GM19025 (cell line): Measurements from ENCODE around the gene FARP2.
"Not testable (repeated sequence)": the region's sequence is repeated elsewhere in the genome, so short reads cannot be mapped to it uniquely, and the experiment has no call there.

Experiments used
- ATAC-seq: cut with Tn5 transposase; IDR thresholded peaks from one replicate; pipeline ENCODE4 v1.9.1; 2021; ENCODE audit warnings: mild to moderate bottlenecking, low read depth, moderate library complexity; ENCODE audit not compliant: unreplicated experiment

Gene FARP2

DNA sequence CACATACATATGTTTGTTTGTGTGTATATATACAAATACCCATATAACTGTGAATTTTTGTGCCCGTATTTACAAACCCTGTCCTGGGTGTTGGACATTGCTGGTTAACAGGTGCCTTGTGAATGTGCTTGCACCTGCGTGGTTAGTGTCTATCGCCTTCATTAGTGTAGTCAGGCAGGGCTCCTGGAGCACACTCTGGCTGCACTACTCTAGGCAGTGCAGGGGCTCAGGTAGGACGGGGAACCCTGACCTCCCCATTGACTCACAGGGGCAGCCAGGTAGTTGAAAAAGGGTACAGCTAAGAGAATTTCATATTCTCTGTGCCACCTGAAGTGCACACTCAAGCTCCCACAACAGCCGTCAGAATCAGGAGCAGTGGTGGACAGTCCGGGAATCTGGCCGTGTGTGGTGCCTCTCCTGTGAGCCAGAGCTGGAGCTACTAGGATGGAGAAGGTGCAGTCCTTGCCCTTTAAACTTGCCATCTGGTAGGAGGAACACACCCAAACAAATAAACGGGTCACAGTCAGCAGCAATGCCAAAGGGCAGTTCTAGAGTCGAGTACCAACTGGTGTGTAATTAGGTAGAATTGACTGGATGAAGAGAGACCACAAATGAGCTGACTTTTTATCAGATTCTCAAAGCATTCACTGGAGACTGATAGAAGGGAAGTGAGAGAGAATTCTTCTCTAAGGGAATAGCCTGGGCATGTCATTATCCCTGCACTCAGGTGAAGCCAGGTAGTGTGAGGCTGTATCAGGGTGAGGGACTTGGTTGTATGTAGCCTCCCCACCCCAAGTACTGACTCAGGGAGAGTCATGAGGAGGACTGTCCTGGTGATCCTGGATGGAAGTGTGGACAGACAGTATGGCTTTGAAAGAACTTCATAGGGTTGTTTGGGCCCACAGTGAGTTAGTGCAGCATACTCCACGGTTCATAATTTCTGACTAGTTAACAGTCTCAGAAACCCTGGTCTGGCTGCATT lies 44.1 kb downstream of the FARP2 start:
- no peak for ATAC-seq

DNA sequence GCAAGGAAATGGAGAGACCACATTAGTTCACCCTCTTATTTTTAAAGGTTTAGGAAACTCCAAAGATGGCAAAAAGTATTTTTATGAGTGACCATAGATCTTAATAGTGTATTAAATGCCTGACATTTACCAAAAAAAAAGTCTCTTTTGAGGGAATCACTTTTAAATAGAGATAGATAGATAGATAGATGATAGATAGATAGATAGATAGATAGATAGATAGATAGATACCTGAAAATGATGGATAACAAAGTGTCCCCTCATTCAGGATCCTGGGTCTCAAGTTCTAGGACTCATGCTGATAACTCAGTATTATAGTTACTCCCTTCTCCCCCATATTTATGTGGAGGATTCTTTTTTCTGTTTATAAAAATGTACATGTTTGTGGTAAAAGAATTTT lies 52.8 kb downstream of the FARP2 start:
- no peak for ATAC-seq

DNA sequence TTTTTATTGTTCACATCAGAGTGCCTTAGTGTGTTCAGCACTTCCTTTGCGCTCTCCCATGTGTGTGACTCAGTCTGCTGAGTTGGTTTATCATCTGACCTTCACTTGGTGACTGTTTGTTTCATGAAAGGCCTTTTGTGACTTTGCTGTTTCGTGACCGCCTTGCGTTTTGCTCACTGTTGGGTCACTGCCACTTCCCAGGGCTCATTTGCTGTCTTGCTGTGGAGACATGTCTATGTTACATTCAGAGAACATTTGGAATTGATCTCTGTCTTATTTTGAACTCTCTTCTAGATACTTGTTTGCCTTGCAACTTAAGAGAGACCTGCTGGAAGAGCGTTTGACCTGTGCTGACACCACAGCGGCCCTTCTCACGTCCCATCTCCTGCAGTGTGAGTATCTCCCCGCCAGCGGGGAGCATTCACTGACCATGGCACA lies 54.7 kb downstream of the FARP2 start:
- no peak for ATAC-seq

DNA sequence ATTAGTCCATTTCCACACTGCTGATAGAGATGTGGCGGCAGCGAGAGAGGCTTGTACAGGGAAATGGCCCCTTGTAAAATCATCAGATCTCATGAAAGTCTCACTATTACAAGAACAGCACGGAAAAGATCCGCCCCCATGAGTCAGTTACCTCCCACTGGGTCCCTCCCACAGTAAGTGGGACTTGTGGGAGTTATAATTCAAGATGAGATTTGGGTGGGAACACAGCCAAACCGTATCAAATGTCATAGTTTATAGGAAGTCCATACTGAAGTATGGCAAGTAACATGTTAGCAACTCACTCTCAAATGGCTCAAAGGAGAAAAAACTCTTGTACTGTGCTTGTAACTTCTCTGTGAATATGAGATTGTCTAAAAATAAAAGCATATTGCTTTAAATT lies 56.1 kb downstream of the FARP2 start:
- no peak for ATAC-seq

DNA sequence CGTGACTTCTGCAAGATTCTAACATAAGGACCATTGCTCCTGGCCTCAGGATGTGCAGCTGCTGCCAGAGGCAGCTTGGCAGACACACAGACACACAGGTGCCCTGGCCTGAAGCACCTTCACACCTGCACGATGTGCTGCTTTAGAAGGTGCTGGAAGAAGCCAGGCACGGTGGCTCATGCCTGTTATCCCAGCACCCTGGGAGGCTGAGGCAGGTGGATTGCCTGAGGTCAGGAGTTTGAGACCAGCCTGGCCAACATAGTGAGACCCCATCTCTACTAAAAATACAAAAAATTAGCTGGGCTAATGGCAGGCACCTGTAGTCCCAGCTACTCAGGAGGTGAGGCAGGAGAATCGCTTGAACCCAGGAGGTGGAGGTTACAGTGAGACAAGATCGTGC lies 57.4 kb downstream of the FARP2 start:
- ATAC-seq: not testable (repeated sequence)

DNA sequence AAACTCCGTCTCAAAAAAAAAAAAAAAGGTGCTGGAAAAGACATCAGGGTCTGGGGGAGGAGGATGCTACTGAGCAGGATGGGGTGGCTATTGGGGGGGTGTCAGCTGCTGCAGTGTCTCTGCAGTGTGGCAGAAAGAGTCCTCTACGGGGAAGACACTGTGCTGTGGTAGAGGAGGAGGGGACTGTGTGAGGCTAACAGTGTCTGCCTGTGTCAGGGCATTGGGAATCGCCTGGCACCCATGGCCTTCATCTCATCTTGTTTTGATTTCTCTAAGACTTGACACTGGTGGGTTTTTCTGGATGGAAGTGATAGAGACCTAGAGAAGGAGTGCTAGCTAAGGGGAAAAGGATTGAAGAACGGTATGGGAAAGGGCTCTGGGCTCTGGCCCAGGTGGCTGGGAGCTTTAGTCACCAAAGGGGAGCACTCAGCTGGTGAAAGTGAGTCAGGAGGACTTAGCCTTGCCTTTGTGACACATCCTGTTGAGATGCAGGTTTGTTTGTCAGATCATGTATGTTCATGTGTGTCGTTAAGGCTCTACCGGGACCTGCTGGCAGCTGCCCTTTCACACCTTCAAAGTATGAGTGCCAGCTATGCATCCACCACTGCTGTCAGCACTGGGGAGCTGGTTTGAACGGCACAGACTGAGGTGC lies 58.0 kb downstream of the FARP2 start:
- ATAC-seq: no peak

DNA sequence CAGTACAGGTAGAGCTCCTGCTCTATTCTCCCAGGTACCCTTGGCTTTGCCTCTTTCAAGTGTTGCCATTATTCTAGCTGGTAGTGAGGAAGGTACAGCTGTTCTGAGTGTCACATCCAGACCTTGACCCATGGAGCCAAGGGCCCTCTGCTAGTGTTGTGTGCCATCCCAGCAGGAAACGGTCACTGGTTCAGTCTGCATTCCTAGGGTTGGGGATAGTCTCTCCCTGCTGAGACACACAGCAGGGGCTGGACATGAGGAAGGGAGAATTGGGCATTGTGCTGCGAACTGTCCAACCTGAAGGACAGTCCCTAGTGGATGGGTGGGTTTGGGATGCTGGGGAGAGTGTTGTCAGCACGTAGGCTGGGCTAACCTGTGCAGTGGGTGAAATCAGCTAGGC lies 59.1 kb downstream of the FARP2 start:
- no peak for ATAC-seq

DNA sequence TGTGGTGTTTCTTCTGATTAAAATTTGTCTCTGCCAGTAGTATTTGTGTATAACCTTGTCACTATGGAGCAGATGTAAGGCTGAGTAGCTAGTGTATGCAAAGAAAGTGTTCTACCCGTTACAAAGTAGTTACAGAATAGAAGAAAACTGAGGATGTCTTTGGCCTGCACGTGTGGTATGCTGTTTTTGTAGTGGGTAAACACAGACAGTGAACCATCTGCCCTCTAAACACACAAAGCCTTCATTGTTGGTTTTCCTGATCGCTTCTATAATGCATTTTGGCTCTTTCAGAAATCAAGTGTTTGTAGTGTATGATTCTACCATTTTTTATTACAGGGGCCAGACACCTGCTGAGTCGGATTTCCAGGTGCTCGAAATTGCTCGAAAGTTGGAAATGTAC lies 61.5 kb downstream of the FARP2 start:
- ATAC-seq: no peak

DNA sequence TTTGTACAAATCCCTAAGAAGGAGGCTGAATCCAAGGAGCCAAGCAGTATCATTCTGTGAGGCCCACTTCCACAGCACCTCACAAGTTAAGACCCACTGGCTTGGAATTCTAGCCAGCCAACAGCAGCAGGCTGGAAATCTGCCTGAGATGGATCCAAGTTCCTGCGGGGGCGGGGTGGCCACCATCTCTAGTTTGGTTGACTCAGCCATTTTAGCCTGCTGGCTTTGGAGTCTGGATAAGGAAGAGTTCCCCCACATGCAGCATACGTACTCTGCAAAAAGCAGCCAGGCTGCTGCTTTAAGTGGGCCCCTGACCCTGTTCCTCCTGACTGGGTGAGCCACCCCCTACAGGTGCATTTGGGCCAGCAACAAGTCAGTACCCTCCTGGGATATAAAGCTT lies 65.2 kb downstream of the FARP2 start:
- no peak for ATAC-seq

DNA sequence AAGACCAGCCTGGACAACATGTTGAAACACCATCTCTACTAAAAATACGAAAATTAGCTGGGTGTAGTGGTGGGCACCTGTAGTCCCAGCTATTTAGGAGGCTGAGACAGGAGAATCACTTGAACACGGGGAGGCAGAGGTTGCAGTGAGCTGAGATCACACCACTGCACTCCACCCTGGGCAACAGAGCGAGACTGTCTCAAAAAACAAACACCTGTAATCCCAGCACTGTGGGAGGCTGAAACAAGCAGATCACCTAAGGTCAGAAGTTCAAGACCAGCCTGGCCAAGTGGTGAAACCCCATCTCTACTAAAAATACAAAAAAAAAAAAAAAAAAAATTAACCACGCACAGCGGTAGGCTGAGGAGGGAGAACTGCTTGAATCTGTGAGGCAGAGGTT lies 65.9 kb downstream of the FARP2 start:
- not testable (repeated sequence) for ATAC-seq

DNA sequence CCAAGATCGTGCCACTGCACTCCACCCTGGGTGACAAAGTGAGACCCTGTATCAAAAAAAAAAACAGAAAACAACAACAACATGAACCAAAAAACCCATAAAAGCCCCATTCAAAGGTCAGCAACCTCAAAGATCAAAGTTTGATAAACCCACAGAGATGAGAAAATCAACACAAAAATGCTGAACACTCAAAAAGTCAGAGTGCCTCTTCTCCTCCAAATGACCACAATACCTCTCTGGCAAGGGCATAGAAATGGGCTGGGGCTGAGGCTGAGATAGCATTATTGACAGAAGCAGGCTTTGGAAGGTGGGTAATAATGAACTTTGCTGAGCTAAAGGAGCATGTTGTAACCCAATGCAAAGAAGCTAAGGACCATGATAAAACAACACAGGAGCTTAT lies 66.3 kb downstream of the FARP2 start:
- ATAC-seq: no peak

DNA sequence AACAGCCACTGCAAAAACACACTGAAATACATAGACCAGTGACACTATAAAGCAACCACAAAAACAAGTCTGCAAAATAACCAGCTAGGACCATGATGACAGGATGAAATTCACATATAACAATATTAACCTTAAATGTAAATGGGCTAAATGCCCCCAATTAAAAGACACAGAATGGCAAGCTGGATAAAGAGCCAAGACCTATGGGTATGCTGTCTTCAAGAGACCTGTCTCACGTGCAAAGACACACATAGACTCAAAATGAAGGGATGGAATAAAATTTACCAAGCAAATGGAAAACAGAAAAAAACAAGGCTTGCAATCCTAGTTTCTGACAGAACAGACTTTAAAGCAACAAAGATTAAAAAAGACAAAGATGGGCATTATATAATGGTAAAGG lies 67.4 kb downstream of the FARP2 start:
- not testable (repeated sequence) for ATAC-seq

DNA sequence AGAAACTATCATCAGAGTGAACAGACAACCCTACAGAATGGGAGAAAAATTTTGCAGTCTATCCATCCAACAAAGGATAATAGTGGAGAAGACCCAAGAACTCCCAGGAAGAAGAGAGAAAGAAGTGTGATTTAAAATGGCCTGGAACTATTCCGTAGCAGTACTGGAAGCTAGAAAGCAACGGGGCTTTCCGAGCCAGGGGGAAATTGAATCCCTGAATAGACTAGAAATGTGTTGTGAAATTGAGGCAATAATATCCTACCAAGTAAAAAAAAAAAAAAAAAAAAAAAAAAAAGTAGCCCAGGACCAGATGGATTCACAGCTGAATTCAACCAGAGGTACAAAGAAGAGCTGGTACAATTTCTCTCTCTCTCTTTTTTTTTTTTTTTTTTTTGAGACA lies 69.3 kb downstream of the FARP2 start:
- no peak for ATAC-seq

DNA sequence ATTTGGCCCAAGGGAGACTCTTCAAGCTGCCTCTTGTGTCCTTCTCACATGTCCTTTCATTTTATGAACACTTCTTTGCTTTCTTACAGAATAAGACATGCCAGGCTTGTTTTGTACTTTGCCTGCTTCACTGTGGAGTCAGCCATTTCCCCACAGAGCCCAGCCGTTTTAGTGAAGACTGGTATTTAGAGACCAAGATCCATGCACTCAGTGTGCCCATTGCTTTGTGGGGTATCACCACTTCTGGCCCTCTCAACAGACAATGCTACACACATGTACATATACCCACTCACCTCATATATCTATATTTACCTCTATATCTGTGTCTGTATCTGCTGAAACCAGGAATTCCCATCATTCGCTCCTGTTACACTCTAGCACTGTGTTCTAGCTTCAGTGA lies 74.1 kb downstream of the FARP2 start:
- no peak for ATAC-seq

DNA sequence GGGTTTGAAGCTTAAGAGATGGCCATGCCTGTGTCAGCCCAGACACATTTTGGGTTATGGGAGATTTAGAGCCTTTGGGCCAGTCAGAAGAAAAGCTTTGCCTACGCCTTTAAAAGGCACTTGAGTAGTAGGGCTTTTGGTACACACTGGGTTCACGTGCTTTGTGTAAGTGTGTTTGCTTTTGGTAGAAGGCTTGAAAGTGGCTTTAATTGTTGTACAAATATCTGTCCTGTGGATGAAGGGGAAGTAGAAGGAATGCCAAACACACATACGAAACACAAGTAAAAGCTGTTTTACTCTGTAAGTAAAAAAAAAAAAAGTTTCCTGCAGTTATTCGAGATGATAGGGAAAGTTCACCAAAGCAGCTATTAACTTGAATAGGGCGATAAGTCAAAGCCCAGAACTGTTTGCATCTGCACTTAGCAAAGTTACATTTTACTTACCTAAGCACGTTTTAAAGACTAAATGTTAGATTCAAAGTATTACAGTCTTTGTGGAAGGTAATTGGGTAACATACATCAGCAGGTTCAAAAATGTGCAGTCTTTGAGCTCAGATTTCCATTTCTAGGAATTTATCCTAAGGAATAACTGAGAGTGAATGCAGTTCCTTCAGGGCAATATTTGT lies 76.9 kb downstream of the FARP2 start:
- no peak for ATAC-seq

DNA sequence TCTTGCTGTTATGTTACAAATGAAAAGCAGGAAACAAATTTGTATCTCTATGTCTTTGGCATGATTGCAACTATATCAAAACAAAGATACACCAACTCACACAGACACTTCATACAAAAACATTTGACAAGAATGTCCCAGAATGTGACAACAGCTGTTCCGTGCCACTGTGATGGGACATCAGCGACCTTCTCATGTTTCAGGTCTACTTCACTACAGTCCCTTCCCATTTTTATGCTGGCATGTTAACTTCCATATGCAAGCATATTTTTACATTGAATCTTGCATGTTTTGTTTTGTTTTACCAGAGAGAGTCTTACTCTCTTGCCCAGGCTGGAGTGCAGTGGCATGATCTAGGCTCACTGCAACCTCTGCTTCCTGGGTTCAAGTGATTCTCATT lies 81.1 kb downstream of the FARP2 start:
- ATAC-seq: no peak

DNA sequence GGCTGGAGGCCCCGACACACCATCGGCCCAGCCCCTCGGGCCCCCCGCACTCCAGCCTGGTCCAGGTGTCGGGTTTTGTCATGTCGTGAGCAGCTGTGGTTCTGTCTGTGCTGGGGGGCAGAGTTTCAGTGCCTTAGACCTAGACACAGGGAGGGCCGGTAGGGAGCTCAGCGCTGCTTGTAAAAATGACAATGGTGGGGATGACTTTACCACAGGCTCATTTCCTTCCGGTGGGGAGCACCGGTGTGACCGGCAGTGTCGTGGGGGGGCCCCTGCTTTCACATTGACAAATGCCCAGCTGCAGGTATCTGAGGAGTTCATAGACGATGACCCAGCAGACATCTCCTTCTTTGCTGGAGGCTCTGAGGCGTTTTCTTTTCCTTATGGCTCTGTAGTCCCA lies 85.4 kb downstream of the FARP2 start:
- no peak for ATAC-seq

DNA sequence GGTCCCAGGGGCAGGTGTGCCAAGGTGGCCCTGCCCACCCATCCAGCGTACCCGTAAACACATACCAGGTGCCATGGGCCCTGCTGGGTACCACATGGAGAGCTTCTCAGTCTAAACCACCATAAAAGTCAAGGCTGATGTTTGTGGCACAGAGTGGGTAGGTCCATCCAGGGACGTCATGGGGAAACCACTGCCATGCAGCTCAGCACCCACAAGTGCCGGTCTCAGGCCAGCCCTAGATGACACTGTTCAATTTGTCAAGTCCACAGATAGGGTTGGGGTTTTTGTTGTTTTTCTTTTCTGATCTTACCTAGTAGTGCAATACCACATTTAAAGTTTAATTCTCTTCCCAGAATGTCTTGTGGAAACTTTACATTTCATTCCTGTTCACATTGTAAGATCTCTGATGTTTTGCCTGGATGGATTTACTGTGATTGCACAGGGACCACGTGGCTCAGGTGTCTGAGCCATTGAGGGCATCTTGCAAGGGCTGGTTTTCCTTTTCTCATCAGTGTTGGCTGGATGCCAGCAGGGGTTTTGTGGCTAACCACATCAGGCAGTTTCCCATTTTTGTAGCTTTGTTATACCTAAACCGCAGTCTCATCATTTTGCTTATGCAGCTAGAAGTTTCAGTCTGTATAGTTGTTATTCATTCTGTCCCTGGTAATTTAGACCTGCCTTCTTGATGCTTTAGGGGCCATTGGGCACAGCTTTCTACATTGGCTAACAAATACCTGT lies 87.6 kb downstream of the FARP2 start:
- ATAC-seq: no peak

DNA sequence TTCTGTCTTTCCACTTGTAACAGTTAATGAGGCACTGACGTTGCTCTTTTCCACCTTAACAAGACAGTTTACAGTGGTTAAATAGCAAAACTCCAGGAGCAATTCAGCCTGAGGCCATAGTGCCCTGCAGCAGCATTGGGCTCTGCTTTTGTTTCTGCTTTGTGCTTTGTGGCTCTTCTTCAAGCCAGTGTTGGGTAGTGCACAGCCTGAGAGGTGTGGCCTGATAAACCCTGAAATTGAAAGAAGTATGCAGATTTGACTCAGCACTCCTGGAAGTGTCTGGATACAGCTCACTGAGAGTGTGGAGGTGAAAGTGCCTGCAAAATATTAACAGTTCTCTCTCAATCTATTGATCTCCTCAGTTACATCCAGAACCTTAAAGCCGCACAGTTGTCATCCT lies 89.3 kb downstream of the FARP2 start:
- no peak for ATAC-seq

DNA sequence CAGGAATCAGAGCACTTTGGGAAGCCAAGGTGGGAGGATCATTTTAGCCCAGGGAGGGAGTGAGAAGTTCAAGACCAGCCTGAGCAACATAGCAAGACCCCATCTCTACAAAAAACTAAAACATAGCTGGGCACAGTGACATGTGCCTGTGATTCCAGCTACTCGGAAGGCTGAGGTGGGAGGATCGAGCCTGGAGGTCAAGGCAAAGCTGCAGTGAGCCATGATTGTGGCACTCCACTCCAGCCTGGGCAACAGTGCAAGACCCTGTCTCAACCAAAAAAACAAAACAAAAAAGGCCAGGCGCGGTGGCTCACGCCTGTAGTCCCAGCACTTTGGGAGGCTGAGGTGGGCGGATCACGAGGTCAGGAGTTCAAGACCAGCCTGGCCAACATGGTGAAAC lies 94.0 kb downstream of the FARP2 start:
- not testable (repeated sequence) for ATAC-seq
